Smooth muscle cell (in vitro differentiated cells): ENCODE results near the gene RAB13. TPM values are rescaled to one million over a fixed set of nuclear protein-coding genes. Genes with fewer than 3 reads are reported as not detected.

ENCODE experiments used
- DNase-seq: peaks from one replicate; lab custom pipeline; 2025; ENCODE audit not compliant: unreplicated experiment; lab: John Stamatoyannopoulos, UW
- H2AFZ ChIP-seq: fragments of 200-600 bp; sonication (generic); 2 replicates; pipeline ENCODE4 v1.6.0; 2016; ENCODE audit warnings: antibody characterized with exemption, low read depth, mild to moderate bottlenecking
- H3F3A ChIP-seq: fragments of 200-600 bp; sonication (generic); 2 replicates; pipeline ENCODE4 v1.6.0; 2017; ENCODE audit warnings: antibody characterized with exemption, low read depth
- H3K27ac ChIP-seq: fragments of 200-600 bp; sonication (generic); 2 replicates; pipeline ENCODE4 v1.5.1; 2016; ENCODE audit warnings: low read depth, mild to moderate bottlenecking
- H3K27me3 ChIP-seq: fragments of 200-600 bp; sonication (generic); 2 replicates; pipeline ENCODE4 v1.6.1; 2016; ENCODE audit warnings: low read depth, mild to moderate bottlenecking
- H3K36me3 ChIP-seq: fragments of 200-600 bp; sonication (generic); 2 replicates; pipeline ENCODE4 v1.5.1; 2016; ENCODE audit warnings: low read depth
- H3K4me1 ChIP-seq: fragments of 200-600 bp; sonication (generic); 2 replicates; pipeline ENCODE4 v1.5.1; 2016; ENCODE audit warnings: low read depth
- H3K4me2 ChIP-seq: fragments of 200-600 bp; sonication (generic); 2 replicates; pipeline ENCODE4 v1.6.0; 2016; ENCODE audit warnings: mild to moderate bottlenecking
- H3K4me3 ChIP-seq: fragments of 200-600 bp; sonication (generic); 2 replicates; pipeline ENCODE4 v1.5.1; 2016; ENCODE audit warnings: mild to moderate bottlenecking
- H3K79me2 ChIP-seq: fragments of 200-600 bp; sonication (generic); 2 replicates; pipeline ENCODE4 v1.6.0; 2016; ENCODE audit warnings: low read depth, mild to moderate bottlenecking
- H3K9ac ChIP-seq: fragments of 200-600 bp; sonication (generic); 2 replicates; pipeline ENCODE4 v1.6.0; 2016; ENCODE audit warnings: low read depth
- H3K9me3 ChIP-seq: fragments of 200-600 bp; sonication (generic); replicated peaks from 2 replicates; pipeline ENCODE4 v1.5.1; 2016; ENCODE audit warnings: low read depth
- H4K20me1 ChIP-seq: fragments of 200-600 bp; sonication (generic); 2 replicates; pipeline ENCODE4 v1.6.0; 2016; ENCODE audit warnings: low read depth
- CTCF ChIP-seq: fragments of 200-600 bp; sonication (generic); IDR thresholded peaks from 2 replicates; pipeline ENCODE4 v1.5.1; 2017; ENCODE audit warnings: borderline replicate concordance, mild to moderate bottlenecking, antibody characterized with exemption; ENCODE audit not compliant: insufficient read depth, poor library complexity, severe bottlenecking
- WGBS: methylation state at CpG from one replicate; pipeline ENCODE4 v1.1.7; 2016; ENCODE audit warnings: low lambda C conversion rate; 5-methylcytosine and 5-hydroxymethylcytosine counted together
- polyA plus RNA-seq: library from polyadenylated mRNA; unstranded; fragments of >200 nt; fragmentation: Nextera tagmentation; extraction: Ambion mirVana; gene quantifications from 2 replicates; pipeline ENCODE4 v1.2.1, GENCODE V29; 2016
- total RNA-seq: library from RNA; depleted of rRNA; stranded (reverse); fragments of >200 nt; gene quantifications from 2 replicates; pipeline ENCODE4 v1.2.3, GENCODE V29; 2014

RAB13 gene
- total and polyA plus RNA-seq, 2 experiments from 2014 or later = 48.3 to 131 TPM

- Histone ChIP-seq H3K4me3 (no peak overlapping the region), H3K36me3 (no peaks in the 10 kb centered on the region), H3K9ac (no peak overlapping the region), H4K20me1 (no peaks in the 10 kb centered on the region), H3K27ac (no peak overlapping the region), H3F3A (no peaks in the 10 kb centered on the region), H3K79me2 (peaks cover 3% of the 10 kb centered on the region), H3K9me3 (no peaks in the 10 kb centered on the region), H3K4me1 (no peaks in the 10 kb centered on the region), H2AFZ (no peak overlapping the region), H3K27me3 (no peaks in the 10 kb centered on the region), H3K4me2 (no peak overlapping the region)
- 96% methylated on average over 3 of the region's 3 CpGs for WGBS
- no peak for DNase-seq
- no peak for TF ChIP-seq CTCF
Measured at GRCh38 chr1:153938996-153939395, 47.1 kb downstream of the RAB13 start.

GRCh38 chr1:153937331-153937730, 48.8 kb downstream of the RAB13 start:
- TF ChIP-seq CTCF = no peak
- Histone ChIP-seq H2AFZ (no peak overlapping the region), H3K4me2 (no peak overlapping the region), H3K9ac (no peak overlapping the region), H3K79me2 (no peaks in the 10 kb centered on the region), H3K9me3 (no peaks in the 10 kb centered on the region), H3K4me3 (no peak overlapping the region), H3K36me3 (no peaks in the 10 kb centered on the region), H3K4me1 (no peaks in the 10 kb centered on the region), H3K27ac (no peak overlapping the region), H3F3A (no peaks in the 10 kb centered on the region), H3K27me3 (no peaks in the 10 kb centered on the region), H4K20me1 (no peaks in the 10 kb centered on the region)
- WGBS = 97% methylated on average over 10 of the region's 10 CpGs
- DNase-seq = no peak

- H3K79me2 ChIP-seq = no peaks in the 10 kb centered on the region
- no peak overlapping the region for H3K4me3 ChIP-seq
- no peaks in the 10 kb centered on the region for H3K4me1 ChIP-seq
- no peaks in the 10 kb centered on the region for H3K36me3 ChIP-seq
- 98% methylated on average over 12 of the region's 12 CpGs for WGBS
- TF ChIP-seq CTCF = no peak
- no peaks in the 10 kb centered on the region for H3K27me3 ChIP-seq
- no peak overlapping the region for H3K4me2 ChIP-seq
- H3F3A ChIP-seq = no peaks in the 10 kb centered on the region
- H3K9me3 ChIP-seq = no peaks in the 10 kb centered on the region
- no peak overlapping the region for H3K27ac ChIP-seq
- no peak for DNase-seq
- no peaks in the 10 kb centered on the region for H4K20me1 ChIP-seq
- no peak overlapping the region for H3K9ac ChIP-seq
- H2AFZ ChIP-seq = no peak overlapping the region
Measured at GRCh38 chr1:153936011-153936802, 49.9 kb downstream of the RAB13 start.

GRCh38 chr1:153934746-153935145, 51.4 kb downstream of the RAB13 start:
- 95% methylated on average over 9 of the region's 9 CpGs for whole genome bisulfite sequencing
- Histone ChIP-seq H3K27ac (no peak overlapping the region), H3K36me3 (no peaks in the 10 kb centered on the region), H3K9ac (no peak overlapping the region), H3K79me2 (no peaks in the 10 kb centered on the region), H3K4me2 (no peak overlapping the region), H3K4me3 (no peak overlapping the region), H2AFZ (no peak overlapping the region), H3K9me3 (no peaks in the 10 kb centered on the region), H3K27me3 (no peaks in the 10 kb centered on the region), H3F3A (no peaks in the 10 kb centered on the region), H4K20me1 (no peaks in the 10 kb centered on the region), H3K4me1 (no peaks in the 10 kb centered on the region)
- TF ChIP-seq CTCF = no peak
- no peak for DNase-seq
